ENCODE data around the gene JPH4.

GRCh38 chr14:23521785-23522640 is 56.6 kb downstream of the JPH4 start:
- no peak for TF ChIP-seq POLR2A (IDR thresholded peaks at IDR 0.05; ENCODE audit: low read depth, low read length)
- no peak for TF ChIP-seq CTCF (IDR thresholded peaks at IDR 0.05; ENCODE audit: extremely low read depth in 1 of 2, insufficient read depth in 1 of 2, low read depth in 1 of 2, low read length in 2 of 2)
- no peak for TF ChIP-seq MAX (IDR thresholded peaks at IDR 0.05; ENCODE audit: insufficient read depth, insufficient read length)
- no peak for TF ChIP-seq EZH2 (IDR thresholded peaks at IDR 0.05; ENCODE audit: borderline replicate concordance, low read depth, low read length, severe bottlenecking)
